Measurements from ENCODE around the gene TXLNB.
"Not testable (repeated sequence)": the region's sequence is repeated elsewhere in the genome, so short reads cannot be mapped to it uniquely, and the experiment has no call there.

The TXLNB gene

GRCh38 chr6:139236105-139236504, 55.7 kb downstream of the TXLNB start:
- DNase-seq (ENCODE audit: low read depth in 2 of 2): no peak

- DNase-seq (ENCODE audit: low read depth in 2 of 2): no peak
Observed at GRCh38 chr6:139235661-139236060, 56.1 kb downstream of the TXLNB start.

DNA sequence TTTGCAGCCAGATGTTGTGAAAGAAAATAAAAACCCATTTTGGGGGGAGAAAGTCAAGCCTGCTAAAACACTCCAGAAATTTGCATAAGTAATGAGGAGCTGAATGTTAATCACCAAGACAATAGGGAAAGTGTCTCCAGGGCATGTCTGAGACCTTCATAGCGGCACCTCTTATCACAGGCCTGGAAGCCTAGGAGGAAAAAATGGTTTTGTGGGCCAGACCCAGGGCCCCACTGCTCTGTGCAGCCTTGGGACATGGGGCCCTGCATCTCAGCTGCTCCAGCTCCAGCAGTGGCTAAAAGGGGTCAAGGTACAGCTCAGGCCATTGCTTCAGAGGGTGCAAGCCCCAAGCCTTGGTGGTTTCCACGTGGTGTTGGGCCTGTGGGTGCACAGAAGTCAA, 57.6 kb downstream of the TXLNB start:
- DNase-seq (ENCODE audit: low read depth in 2 of 2): not testable (repeated sequence)

- no peak for DNase-seq (ENCODE audit: low read depth in 2 of 2)
Observed at GRCh38 chr6:139231206-139231605, 60.6 kb downstream of the TXLNB start.

DNA sequence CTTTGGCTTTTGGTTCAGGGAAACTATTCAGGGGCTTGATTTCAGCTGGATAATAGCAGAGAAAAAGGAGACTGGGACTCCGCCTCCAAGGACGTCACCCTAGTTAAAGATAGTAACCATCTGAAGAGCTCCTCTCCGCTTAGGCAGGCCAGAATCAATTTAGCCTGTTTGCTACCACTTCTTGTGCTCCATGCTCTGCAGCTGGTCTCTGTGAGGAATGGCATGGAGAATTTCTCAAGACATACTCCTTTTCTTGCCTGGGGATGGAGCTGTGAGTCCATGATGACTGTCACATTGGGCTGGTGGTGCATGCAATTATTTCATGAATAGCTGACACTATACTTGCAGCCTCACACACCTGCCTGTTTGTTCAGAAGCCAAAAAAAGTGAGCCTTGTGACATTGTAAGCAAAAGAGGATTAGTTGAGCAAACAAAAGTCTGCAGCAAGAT, 61.4 kb downstream of the TXLNB start:
- no peak for DNase-seq (ENCODE audit: low read depth in 2 of 2)

DNA sequence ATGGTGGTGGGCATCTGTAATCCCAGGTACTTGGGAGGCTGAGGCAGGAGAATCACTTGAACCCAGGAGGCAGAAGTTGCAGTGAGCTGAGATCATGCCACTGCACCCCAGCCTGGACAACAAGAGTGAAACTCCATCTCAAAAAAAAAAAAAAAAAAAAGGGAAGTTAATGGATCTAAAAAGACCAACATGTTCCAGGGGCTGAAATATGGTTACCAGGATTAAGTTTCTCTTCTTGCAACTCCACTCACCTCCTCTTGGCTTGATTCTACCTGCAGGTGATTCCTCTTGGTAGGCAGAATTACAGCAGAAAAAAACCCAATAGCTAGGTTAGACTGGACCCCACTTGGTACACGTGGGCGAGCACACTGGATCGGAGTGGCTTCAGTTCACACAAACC, 63.4 kb downstream of the TXLNB start:
- not testable (repeated sequence) for DNase-seq (ENCODE audit: low read depth in 2 of 2)

- no peak for DNase-seq (ENCODE audit: low read depth in 2 of 2)
Observed at GRCh38 chr6:139219746-139220145, 72.1 kb downstream of the TXLNB start.

DNA sequence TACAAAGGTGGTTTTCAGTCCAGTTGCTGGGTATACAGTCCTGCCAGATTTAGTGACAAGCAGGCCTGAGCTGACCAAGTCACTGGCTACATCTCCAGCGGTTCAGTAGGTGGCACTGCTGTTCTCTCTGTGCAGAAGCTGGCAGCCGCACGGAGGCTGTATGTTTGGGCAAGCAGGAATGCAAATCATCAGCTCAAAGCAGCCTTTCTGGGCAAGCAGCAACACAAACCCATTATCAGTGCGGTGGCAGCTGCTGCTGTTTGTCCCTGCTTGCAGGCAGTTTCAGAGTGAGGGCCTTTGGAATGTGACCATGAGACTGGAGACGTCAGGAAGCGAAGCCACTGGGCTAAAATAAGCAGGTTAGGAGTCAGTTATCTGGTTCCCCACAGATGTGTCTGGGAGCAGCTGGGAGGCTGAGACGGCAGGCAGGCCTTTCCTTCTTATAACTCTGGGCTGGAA, 72.5 kb downstream of the TXLNB start:
- peak; percentile 51 to 58 for DNase-seq (ENCODE audit: low read depth in 2 of 2)

- not testable (repeated sequence) for DNase-seq (ENCODE audit: low read depth in 2 of 2)
Observed at GRCh38 chr6:139212460-139212859, 79.3 kb downstream of the TXLNB start.

DNA sequence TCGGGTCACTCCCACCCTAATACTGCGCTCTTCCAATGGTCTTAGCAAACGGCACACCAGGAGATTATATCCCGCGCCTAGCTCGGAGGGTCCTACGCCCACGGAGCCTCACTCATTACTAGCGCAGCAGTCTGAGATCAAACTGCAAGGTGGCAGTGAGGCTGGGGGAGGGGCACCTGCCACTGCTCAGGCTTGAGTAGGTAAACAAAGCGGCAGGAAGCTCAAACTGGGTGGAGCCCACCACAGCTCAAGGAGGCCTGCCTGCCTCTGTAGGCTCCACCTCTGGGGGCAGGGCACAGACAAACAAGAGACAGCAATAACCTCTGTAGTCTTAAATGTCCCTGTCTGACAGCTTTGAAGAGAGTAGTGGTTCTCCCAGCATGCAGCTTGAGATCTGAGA, 81.0 kb downstream of the TXLNB start:
- not testable (repeated sequence) for DNase-seq (ENCODE audit: low read depth in 2 of 2)

DNA sequence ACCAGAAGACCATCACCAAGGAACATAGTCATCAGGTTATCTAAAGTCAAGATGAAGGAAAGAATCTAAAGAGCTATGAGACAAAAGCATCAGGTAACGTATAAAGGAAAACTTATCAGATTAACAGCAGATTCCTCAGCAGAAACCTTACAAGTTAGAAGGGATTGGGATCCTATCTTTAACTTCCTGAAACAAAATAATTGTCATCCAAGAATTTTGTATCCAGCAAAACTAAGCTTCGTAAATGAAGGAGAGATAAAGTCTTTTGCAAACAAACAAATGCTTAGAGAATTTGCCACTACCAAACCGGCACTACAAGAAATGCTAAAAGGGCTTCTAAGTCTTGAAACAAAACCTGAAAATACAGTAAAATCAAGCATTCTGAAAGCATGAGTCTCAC, 86.0 kb downstream of the TXLNB start:
- no peak for DNase-seq (ENCODE audit: low read depth in 2 of 2)

DNA sequence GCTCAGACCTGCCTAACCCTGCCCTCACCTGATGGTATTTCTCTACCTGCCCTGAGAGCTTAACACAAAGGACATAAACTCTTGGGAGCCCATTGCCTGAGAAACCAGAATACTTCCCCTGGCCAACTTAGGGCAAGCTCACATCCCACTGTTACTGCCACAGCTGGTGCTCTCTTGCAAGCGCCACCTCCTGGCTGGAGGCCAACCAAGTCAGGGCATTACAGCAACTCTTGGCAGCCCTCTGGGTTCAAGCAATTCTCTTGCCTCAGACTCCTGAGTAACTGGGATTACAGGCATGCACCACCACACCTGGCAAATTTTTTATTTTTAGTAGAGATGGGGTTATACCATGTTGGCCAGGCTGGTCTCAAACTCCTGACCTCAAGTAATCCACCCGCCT, 86.8 kb downstream of the TXLNB start:
- no peak for DNase-seq (ENCODE audit: low read depth in 2 of 2)

DNA sequence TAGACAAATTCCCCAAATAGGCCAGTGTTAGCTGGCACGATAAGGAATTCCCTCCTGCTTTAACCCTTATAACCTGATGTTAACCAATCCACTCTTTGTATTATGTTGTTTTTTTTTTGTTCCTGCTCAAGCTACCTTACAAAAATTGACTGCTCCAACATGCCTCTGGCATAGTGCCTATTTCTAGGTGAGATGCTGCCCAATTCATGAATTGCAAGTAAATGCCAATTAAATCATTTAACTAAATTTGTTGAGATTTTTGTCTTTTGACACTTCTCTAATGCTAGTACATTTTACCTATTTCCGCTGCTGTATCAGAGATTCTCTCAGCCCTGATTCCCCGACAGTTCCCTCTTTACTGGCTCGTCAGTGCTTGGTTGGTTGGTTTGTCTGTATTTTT, 90.4 kb downstream of the TXLNB start:
- no peak for DNase-seq (ENCODE audit: low read depth in 2 of 2)

- DNase-seq (ENCODE audit: low read depth in 2 of 2): no peak
Observed at GRCh38 chr6:139198529-139199288, 93.1 kb downstream of the TXLNB start.

DNA sequence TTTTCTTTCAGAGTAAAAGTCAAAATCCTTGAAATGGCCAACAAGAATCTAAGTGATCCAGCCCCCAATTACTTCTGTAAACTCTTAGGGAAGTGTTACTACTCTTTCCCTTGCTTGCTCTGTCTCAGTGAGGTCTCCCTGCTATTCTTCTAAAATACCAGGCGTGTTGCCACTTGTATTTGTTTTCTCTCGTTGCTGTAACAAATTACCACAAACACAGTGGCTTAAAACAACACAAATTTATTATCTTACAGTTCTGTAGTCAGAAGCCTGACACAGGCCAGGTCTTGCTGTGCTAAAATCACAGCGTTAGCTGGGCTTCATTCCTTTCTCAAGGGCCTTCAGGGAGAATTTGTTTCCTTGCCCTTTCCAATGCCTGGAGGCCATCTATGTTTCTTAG, 97.1 kb downstream of the TXLNB start:
- DNase-seq (ENCODE audit: low read depth in 2 of 2): no peak

Data from stimulated activated CD4-positive, alpha-beta T cell treated with anti-CD3 and anti-CD28 coated beads, Interleukin-1b, Interleukin-23, amount 100 ng/mL, for 4 hours (primary cell).